Osteoblast (primary cell): Measurements from ENCODE around the gene VILL. TPM values are rescaled to one million over a fixed set of nuclear protein-coding genes. Genes with fewer than 3 reads are reported as not detected.

Source experiments
- DNase-seq: peaks from one replicate; pipeline ENCODE4 v3.0.0; 2011; ENCODE audit warnings: low spot score, mixed read lengths; ENCODE audit not compliant: insufficient read length; ENCODE audit errors: missing footprints
- H2AFZ ChIP-seq: 2 replicates; pipeline ENCODE4 v1.6.0; 2011; ENCODE audit warnings: mild to moderate bottlenecking, low read length
- H3K27ac ChIP-seq: 2 replicates; pipeline ENCODE4 v1.5.1; 2011; ENCODE audit warnings: mild to moderate bottlenecking, low read depth, low read length, moderate library complexity
- H3K27me3 ChIP-seq: 2 replicates; pipeline ENCODE4 v1.6.0; 2012; ENCODE audit warnings: mild to moderate bottlenecking, control low read depth, inconsistent platforms, low read length, moderate library complexity; ENCODE audit not compliant: insufficient read depth
- H3K36me3 ChIP-seq: 2 replicates; pipeline ENCODE4 v1.5.1; 2011; ENCODE audit warnings: mild to moderate bottlenecking, low read length, control low read depth, moderate library complexity; ENCODE audit not compliant: insufficient read depth
- H3K4me1 ChIP-seq: 2 replicates; pipeline ENCODE4 v1.5.1; 2011; ENCODE audit warnings: mild to moderate bottlenecking, low read length, control low read depth, moderate library complexity; ENCODE audit not compliant: insufficient read depth
- H3K4me2 ChIP-seq: 2 replicates; pipeline ENCODE4 v1.6.0; 2011; ENCODE audit warnings: mild to moderate bottlenecking, low read length; ENCODE audit not compliant: insufficient read depth
- H3K4me3 ChIP-seq: fragments of 200-600 bp; sonication (generic); 3 replicates; pipeline ENCODE4 v1.5.1; 2012; ENCODE audit warnings: mild to moderate bottlenecking, low read length, inconsistent platforms; ENCODE audit not compliant: insufficient read depth
- H3K79me2 ChIP-seq: 2 replicates; pipeline ENCODE4 v1.6.0; 2012; ENCODE audit warnings: mild to moderate bottlenecking, low read length, control low read depth, inconsistent platforms; ENCODE audit not compliant: insufficient read depth
- H3K9me3 ChIP-seq: 2 replicates; pipeline ENCODE4 v1.5.1; 2011; ENCODE audit warnings: low read depth, low read length, control low read depth
- H4K20me1 ChIP-seq: 2 replicates; pipeline ENCODE4 v1.6.0; 2012; ENCODE audit warnings: mild to moderate bottlenecking, low read length, control low read depth; ENCODE audit not compliant: insufficient read depth
- total RNA-seq: library from RNA; depleted of rRNA; stranded (reverse); fragments of >200 nt; gene quantifications from 2 replicates; pipeline ENCODE4 v1.2.3, GENCODE V29; 2012
- TF ChIP-seq, protein P1 (sequence below): IDR thresholded peaks from 2 replicates; pipeline ENCODE4 v1.5.1; 2011; ENCODE audit warnings: mild to moderate bottlenecking, low read depth, low read length, moderate library complexity; ENCODE audit errors: extremely low read depth

The VILL gene
- total RNA-seq, 1 donor, result 7.6 TPM

GRCh38 chr3:37988931-37989525 is 1.6 kb upstream of the VILL start:
- H3K27ac ChIP-seq, result no peak overlapping the region
- no peak overlapping the region for H3K4me3 ChIP-seq
- no peaks in the 10 kb centered on the region for H3K9me3 ChIP-seq
- H3K27me3 ChIP-seq, result no peaks in the 10 kb centered on the region
- TF ChIP-seq, protein P1, sequence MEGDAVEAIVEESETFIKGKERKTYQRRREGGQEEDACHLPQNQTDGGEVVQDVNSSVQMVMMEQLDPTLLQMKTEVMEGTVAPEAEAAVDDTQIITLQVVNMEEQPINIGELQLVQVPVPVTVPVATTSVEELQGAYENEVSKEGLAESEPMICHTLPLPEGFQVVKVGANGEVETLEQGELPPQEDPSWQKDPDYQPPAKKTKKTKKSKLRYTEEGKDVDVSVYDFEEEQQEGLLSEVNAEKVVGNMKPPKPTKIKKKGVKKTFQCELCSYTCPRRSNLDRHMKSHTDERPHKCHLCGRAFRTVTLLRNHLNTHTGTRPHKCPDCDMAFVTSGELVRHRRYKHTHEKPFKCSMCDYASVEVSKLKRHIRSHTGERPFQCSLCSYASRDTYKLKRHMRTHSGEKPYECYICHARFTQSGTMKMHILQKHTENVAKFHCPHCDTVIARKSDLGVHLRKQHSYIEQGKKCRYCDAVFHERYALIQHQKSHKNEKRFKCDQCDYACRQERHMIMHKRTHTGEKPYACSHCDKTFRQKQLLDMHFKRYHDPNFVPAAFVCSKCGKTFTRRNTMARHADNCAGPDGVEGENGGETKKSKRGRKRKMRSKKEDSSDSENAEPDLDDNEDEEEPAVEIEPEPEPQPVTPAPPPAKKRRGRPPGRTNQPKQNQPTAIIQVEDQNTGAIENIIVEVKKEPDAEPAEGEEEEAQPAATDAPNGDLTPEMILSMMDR, result no peak
- no peak overlapping the region for H3K4me2 ChIP-seq
- no peaks in the 10 kb centered on the region for H3K79me2 ChIP-seq
- peak; percentile 38 for DNase-seq
- peaks cover 4% of the 10 kb centered on the region for H3K4me1 ChIP-seq
- H4K20me1 ChIP-seq, result no peaks in the 10 kb centered on the region
- no peaks in the 10 kb centered on the region for H3K36me3 ChIP-seq
- no peak overlapping the region for H2AFZ ChIP-seq

DNA sequence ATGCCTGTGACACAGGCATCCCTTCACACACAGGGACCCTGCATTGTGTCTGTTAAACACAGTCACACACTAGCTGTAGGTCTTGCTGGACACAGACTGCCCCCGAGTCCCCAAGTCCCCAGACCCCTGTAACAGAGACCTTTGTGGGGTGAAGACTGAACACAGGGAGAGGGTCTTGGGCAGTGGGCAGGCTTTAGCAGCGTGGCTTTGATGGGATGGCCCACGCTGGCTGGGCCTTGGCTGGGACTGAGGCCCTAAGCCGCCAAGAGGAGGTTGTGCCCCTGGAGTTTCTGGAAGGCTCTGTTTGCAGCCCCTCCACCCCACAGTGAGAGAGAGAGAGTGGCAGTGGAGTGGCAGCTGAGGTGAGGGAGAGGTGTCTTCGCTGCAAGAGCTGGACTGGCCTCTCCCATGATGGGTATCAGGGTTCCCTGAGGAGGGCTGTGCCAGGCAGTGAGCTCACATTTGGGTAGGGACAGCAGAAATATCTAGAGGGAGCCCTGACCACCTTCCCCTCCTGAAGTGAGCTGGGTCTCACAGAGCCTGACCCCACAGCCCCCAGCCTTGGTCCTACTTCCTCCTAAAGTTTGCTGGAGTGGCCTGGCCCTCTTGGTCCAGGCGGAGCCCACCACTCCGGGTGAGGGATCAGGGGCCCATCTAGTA is 635 bp upstream of the VILL start:
- H3K4me1 ChIP-seq, result peaks cover 12% of the 10 kb centered on the region
- no peak overlapping the region for H3K4me3 ChIP-seq
- no peaks in the 10 kb centered on the region for H3K27me3 ChIP-seq
- no peaks in the 10 kb centered on the region for H3K9me3 ChIP-seq
- no peak overlapping the region for H3K4me2 ChIP-seq
- TF ChIP-seq, protein P1, result no peak
- H2AFZ ChIP-seq, result no peak overlapping the region
- DNase-seq, result peak; percentile 79
- no peaks in the 10 kb centered on the region for H3K79me2 ChIP-seq
- H4K20me1 ChIP-seq, result no peaks in the 10 kb centered on the region
- H3K36me3 ChIP-seq, result no peaks in the 10 kb centered on the region
- no peak overlapping the region for H3K27ac ChIP-seq

- Histone ChIP-seq H3K79me2 (no peaks in the 10 kb centered on the region), H3K4me1 (peaks cover 13% of the 10 kb centered on the region), H3K4me2 (no peak overlapping the region), H4K20me1 (no peaks in the 10 kb centered on the region), H3K36me3 (peaks cover 3% of the 10 kb centered on the region), H3K27me3 (no peaks in the 10 kb centered on the region), H2AFZ (no peak overlapping the region), H3K4me3 (no peak overlapping the region), H3K9me3 (no peaks in the 10 kb centered on the region), H3K27ac (no peak overlapping the region)
- DNase-seq, result peak; percentile 35
- TF ChIP-seq, protein P1, result no peak
These were observed 523 bp downstream of the VILL start for GRCh38 chr3:37991109-37991508.

DNA sequence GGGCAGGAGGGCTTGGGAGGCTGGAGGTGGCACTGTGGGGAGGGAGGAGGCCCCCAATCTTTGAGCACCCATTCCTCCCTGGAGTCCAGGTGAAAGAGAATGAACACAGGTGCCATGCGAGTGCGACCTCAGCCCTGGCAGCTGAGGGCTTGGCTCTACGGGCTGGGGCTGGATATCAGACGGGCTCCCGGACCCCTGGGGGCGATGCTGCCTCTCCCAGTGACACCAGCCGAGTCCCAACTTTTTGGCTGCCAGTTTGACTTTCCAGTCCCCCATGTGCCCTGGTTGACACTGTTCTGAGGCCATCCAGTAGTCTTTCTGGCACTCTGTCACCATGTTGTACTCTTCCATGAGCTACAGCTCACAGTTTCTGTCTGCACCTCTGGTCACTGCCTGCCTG is 1.2 kb downstream of the VILL start:
- peak; percentile 53 for DNase-seq
- Histone ChIP-seq H3K9me3 (no peaks in the 10 kb centered on the region), H3K27ac (no peak overlapping the region), H2AFZ (no peak overlapping the region), H4K20me1 (no peaks in the 10 kb centered on the region), H3K4me1 (peaks cover 13% of the 10 kb centered on the region), H3K79me2 (no peaks in the 10 kb centered on the region), H3K27me3 (no peaks in the 10 kb centered on the region), H3K4me2 (no peak overlapping the region), H3K36me3 (peaks cover 4% of the 10 kb centered on the region), H3K4me3 (no peak overlapping the region)
- TF ChIP-seq, protein P1, result no peak
